SH-SY5Y (cell line): ENCODE measurements around the gene KIAA0753.

Experiments
- GATA2 ChIP-seq: IDR thresholded peaks from 2 replicates; pipeline ENCODE4 v1.6.1; 2011; ENCODE audit warnings: mild to moderate bottlenecking, low read depth, low read length
- GATA3 ChIP-seq: IDR thresholded peaks from 2 replicates; pipeline ENCODE4 v1.6.1; 2011; ENCODE audit warnings: low read depth, mild to moderate bottlenecking, low read length, moderate library complexity

DNA sequence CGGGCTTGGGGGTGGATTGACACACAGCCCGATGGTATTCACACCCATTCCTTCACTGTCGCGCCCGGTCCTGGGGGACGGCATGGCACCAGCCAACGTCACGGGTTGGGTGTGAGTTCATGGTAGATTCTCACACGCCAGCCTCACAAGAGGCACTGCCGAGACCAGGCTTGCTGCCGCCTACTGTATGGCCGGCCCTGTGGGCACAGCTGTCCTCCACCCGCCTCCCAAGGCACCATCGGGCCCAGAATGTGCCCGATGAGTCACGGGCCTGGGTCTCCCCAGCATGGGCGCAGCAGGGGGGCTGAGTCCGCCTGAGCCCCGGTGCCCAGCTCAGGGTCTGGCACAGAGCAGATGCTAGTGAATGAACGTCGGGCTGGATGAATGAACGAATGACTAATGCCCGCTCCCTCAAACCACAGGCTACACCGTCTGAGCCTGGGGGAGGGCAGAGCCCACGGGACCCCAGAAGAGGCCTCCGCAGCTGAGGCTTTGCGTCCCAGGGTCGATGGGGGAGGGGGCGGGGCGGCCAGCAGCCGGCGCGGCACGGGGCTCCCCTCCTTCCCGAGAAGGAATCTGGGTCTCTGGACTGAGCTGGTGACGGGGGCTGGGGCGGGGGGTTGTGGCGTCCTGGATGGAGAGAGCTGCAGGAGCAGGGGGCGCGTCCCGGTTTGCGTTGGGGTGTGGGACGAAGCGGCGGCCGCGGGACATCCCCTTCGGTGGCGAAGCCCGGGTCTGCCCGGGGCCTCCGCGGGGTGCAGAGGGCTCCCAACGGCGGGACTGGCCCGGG lies 85.0 kb downstream of the KIAA0753 start:
- TF ChIP-seq GATA2 (no peak), GATA3 (no peak)
